ENCODE results near the gene GRM8.

DNA sequence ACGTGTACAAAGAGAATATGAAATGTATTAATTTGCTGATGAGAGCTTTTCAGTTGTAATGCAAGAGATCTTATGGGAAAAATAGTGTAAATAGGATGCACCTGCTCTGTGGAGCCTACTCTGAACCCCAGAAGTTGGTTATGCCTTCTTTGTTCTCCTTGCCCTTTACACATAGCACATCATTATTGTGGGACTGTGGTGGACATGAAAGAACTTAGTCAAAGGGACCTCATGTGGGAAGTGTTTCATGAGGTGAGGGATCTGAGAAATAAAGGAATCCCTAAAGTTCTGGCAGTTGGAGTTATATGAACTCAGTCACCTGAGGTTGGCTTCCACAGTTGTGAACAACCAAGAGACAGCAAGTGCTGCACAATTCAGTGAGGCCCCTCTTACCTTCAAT is 66.1 kb downstream of the GRM8 start:
- TF ChIP-seq, protein P1, sequence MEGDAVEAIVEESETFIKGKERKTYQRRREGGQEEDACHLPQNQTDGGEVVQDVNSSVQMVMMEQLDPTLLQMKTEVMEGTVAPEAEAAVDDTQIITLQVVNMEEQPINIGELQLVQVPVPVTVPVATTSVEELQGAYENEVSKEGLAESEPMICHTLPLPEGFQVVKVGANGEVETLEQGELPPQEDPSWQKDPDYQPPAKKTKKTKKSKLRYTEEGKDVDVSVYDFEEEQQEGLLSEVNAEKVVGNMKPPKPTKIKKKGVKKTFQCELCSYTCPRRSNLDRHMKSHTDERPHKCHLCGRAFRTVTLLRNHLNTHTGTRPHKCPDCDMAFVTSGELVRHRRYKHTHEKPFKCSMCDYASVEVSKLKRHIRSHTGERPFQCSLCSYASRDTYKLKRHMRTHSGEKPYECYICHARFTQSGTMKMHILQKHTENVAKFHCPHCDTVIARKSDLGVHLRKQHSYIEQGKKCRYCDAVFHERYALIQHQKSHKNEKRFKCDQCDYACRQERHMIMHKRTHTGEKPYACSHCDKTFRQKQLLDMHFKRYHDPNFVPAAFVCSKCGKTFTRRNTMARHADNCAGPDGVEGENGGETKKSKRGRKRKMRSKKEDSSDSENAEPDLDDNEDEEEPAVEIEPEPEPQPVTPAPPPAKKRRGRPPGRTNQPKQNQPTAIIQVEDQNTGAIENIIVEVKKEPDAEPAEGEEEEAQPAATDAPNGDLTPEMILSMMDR (optimal IDR thresholded peaks at IDR 0.05 in 1 of 3, IDR thresholded peaks at IDR 0.05 in 1 of 3, conservative IDR thresholded peaks at IDR 0.05 in 1 of 3; ENCODE audit: extremely low read depth in 1 of 3, insufficient read depth in 2 of 3, low read length in 3 of 3): no peak
- TF ChIP-seq EZH2 (IDR thresholded peaks at IDR 0.05; ENCODE audit: low read length): no peak
